ENCODE measurements around the gene DHRSX.
A peak's percentile ranks its signal among the peaks of the same experiment; 100 is the strongest.

The DHRSX gene

DNA sequence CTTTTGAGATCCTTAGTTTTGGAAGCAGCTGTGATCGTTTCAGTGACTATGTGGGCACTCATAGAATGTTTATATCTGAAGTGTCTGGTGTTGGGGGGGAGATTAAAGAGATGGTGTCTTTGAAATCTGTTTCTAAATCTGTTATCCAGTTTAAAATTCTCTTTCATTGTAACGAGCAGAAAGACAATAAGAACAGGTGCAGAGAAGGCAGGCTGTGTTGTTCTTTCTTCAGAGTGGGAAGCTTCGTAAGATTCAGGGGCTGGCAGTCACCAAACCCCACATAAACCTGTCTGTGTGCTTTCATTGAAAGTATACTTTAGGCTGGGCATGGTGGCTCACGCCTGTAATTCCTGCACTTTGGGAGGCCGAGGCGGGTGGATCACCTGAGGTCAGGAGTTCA is 16.3 kb upstream of the DHRSX start:
- DNase-seq, result no peak

DNA sequence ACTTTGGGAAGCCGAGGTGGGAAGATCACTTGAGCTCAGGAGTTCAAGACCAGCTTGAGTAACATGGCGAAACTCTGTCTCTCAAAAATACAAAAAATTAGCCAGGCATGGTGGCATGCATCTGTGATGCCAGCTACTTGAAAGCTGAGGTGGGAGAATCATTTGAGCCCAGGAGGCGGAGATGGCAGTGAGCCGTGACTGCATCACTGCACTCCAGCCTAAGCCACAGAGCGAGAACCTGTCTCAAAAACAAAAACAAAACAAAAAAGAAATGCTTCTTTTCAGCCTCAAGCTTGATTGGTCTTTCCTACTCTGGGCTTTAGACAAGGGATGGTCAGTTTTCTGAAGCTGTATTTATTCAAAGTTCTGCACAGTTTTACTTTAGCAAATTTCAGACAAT is 15.8 kb upstream of the DHRSX start:
- no peak for DNase-seq

DNA sequence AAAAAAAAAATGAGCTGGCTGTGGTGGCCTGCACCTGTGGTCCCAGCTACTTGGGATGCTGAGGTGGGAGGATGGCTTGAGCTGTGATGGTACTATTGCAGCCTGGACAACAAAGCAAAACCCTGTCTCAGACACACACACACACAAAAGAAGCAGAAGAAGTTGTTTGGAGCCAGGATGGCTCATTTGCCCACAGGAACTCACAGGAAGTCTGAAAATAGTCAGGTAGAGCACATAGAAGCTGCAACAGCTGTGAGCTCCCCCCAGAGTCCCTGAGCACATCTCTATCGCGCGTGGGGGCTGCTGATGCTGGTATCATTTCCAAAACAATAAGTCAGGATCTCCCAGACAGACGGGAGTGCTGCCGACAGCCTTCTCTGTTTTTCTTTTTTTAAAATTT is 13.4 kb upstream of the DHRSX start:
- no peak for DNase-seq

DNA sequence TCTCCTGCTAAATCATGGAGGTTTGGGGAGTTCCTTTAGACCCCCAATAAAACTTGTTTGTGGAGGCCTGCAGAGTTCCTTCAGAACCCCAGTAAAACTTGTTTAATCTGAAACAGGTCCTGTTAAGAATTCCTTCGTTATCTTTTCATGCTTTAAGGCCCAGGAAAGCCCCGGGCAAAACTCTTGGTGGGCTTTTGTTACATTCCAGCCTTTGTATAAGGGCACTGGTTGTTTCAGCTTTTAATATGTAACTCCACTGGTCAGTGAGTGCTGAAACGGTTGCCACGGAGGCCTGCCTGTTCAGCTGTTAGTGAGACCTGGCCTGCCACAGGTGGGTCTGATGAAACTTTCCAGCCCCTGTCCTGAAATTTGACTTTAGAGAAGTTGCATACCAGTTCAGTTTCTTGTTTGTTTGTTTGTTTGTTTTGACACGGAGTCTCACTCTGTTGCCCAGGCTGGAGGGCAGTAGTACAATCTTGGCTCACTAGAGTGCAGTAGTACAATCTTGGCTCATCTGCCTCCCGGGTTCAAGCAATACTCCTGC is 12.4 kb upstream of the DHRSX start:
- DNase-seq, result no peak

DNA sequence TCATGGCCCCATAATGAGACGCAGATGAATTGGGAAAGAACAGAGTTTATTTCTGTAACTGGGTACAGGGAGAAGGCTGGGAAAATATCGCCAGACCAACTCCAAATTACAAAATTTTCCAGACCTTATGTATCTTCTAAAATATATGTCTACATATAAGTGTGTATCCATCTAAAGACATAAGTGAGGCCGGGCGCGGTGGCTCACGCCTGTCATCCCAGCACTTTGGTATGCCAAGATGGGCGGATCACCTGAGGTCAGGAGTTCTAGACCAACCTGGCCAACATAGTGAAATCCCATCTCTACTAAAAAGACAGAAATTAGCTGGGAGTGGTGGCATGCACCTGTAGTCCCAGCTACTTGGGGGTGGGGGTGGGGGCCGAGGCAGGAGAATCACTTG is 11.7 kb upstream of the DHRSX start:
- no peak for DNase-seq

DNA sequence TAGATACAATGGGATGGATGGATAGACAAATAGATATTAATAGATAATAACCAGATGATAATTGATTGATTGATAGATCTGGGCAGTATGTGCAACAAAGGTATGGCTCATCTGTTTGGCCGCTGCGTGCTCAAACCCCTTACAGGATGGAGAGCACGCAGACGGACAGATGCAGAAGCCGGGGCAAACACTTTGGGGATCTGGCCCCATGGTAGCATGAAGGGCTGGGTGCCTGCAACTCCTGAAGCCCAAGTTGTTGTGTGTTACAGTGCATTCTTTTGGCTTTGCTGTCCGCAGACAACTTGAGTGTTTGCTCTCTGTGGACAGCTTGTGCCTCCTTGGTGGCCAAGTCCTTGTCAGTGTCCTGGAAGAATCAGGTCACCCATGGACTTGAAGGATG is 10.6 kb upstream of the DHRSX start:
- no peak for DNase-seq

DNA sequence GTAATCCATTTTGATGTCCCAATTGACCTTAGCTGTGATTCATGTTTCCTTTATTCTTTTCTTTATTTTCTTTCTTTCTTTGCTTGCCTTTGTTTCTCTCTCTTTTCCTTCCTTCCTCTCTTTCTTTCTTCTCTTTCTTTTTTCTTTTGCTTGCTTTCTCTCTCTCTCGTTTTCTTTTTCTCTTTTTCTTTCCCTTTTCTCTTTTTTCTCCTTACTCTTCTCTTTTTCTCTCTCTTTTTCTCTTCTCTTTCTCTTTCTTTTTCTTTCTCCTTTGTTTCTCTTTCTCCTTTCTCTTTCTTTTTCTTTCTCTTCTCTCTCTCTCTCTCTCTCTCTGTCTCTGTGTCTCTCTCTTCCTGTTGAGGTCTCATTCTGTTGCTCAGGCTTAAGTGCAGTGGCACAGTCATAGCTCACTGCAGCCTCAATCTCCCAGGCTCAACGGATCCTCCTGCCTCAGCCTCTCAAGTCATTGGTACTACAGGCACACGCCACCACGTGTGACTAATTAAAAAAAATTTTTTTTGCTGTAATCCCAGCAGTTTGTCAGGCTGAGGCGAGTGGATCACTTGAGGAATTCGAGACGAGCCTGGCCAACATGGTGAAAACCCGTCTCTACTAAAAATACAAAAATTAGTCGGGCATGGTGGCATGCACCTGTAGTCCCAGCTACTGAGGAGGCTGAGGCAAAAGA is 8.0 kb upstream of the DHRSX start:
- no peak for DNase-seq

DNA sequence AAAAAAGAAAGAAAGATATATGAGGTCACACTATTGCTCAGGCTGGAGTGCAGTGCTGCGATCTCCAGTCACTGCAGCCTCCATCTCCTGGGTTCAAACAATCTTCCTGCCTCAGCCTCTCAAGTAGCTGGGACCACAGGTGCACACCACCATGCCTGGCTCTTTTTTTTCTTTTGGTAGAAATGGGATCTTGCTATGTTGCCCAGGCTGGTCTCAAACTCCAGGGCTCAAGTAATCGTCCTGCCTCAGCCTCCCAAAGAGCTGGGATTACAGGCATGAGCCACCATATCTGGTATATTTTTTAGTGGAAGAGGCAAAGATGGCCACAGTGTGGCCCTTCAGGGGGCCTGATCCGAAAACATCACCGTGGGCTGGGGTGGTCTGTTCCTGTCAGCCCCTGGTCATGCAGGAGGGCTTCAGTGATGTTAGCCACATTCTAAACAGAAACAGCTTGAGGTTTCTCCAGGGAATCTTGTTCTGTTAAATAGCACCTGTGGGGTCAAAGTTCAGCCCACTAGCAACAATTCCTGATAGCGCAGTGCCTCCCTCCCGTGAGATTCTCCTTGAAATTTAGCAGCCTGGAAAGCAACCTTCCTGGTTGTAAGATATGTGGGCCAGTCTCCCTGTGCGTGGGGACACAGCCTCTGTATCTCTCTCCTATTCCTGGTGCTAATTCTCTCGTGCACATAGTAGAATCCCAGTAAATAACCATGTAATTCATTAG is 7.3 kb upstream of the DHRSX start:
- DNase-seq, result no peak

DNA sequence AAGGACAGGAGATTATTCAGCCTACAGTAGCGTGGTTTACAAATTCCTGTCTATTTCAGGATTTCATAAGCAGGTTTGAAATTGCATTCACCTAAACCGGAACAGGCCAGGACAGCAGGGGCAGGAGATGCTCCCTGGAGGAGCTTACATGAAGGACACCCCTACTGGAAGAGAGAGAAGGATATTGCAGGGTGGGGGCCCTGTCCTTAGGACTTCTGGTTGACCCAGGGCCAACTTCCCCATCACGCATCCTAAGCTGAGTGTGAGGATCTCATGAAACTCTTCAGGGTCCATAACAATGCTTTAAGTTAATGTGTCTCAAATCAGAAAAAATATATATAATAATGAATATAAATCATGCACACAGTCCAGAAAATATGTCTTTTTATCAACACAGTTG is 6.4 kb upstream of the DHRSX start:
- DNase-seq, result no peak

DNA sequence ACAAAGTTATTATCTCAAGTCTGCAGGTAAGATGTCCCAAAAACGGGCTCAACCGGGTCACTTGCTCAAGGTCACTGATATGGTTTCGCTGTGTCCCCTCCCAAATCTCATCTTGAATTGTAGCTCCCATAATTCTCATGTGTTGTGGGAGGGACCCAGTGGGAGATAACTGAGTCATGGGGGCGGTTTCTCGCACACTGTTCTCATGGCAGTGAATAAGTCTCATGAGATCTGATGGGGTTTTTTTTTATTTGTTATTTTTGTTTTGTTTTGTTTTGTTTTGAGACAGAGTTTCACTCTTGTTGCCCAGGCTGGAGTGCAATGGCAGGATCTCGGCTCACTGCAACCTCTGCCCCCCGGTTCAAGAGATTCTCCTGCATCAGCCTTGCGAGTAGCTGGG is 4.6 kb upstream of the DHRSX start:
- DNase-seq, result peak in 1 of 2 donors; percentile 61

DNA sequence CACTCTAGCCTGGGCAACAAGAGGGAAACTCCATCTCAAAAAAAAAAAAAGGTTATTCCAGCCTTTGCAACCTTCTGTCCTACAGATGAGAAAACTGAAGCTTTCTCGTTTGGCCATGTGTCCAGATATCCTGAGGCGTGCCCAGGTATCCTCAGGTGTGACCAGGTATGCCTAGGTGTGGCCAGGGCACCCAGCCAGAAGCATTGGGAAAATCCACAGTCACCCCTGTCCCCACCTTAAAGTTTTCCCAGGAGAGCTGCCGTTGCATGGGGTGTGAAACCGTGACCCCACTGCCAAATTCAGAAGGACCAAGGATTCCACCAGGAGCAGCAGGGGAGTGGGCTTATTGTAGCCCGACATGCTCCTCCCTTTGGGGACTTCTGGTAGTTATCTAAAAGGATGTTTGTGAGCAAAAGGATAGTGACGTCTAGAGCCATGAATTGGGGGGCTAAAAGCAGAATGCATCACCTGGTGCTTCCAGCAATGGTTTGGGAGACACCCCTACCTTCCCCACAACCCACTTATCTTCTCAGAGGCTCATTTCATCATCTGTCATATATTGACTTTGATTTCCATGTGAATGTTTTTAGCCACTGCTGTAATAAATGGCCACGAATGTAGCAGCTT is 4.0 kb upstream of the DHRSX start:
- peak in 1 of 2 donors; percentile 6 for DNase-seq

DNA sequence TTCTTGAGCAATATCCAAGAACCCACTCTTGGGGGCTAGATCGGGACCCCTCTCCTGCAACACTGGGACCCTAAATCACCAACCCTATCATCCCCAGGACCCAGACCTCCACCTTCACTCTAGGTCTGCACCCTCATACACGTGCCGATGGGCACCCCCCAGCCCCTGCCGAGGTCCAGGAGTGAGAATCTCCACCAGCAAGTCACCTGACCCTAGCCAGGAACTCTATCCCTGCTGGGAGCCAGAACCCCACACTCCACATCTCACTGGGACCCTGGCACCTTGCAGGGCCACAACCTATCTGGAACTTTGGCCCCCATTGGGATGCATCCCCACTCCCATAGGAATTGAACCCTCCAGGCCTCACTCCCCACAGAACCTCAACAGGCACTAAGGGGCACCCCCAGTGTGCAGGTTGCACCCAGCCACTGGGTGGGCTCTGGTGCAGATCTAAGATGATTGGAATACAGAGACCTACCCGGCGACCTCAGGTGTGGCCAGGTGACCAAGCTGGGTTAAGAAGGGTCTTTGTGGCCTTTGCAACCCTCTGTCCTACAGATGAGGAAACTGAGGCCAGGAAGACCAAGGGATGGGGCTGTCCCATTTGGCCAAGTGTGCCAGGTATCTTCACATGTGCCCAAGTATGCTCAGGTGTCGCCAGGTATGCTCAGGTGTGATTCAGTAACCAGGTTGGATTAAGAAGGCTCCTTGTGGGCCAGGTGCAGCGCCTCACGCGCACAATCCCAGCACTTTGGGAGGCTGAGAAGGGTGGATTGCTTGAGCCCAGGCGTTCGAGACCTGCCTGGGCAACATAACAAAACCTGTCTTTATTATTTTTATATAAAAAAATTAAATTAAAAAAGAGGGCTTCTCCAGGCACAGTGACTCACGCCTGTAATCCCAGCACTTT is 3.1 kb upstream of the DHRSX start:
- no peak for DNase-seq

DNA sequence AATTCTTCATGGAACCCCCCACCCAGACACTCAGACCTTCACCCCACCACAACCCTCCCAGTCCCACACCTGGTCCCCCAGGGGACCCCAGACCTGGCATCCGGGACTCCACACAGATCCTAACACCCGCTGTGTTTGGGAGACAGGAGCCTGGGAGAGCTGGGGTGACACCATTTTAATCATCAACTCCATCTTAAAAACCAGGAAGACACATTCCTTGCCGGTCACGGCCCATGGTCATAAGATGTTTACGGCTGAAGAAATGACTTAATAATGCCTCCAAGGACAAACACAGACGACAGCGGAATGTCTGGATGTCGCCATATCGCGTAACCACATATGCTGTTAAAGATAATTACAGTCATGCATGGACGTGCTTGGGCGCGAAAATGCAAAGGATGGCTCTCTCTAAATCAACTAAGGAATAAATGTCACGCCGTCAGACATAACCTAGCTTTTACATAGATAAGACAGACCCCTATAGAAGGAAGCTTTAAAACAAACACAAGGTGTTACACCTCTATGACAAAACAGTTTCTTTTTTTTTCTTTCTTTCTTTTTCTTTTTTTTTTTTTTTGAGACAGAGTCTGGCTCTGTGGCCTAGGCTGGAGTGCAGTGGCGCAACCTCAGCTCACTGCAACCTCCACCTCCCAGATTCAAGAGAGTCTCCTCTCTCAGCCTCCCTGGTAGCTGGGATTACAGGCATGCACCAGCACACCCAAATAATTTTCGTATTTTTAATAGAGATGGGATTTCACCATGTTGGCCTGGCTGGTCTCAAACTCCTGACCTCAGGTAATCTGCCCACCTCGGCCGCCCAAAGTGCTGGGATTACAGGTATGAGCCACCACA is 2.1 kb upstream of the DHRSX start:
- DNase-seq, result peak; percentile 30 to 52

DNA sequence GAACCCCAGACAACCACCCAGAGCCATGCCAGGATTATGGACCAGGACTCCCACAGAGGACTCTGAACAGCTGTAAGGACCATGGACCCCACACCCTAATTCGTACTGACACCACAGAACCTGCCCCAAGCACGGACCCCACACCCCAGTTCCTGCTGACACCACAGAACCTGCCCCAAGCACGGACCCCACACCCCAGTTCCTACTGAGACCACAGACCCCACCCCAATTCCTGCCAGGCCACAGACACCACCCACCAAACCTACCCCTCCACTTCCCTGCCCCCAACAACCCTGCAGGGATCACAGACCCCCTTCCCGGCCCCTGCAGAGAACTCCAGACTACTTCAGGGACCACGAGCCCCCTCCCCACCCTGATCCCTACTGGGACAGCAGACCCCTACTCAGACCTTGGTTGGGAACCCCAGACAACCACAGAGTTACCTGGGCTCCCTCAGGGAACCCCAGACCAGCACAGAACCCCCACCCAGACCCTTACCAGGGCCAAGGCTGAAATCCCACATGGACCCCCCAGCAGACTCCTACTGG is 1.4 kb upstream of the DHRSX start:
- no peak for DNase-seq

DNA sequence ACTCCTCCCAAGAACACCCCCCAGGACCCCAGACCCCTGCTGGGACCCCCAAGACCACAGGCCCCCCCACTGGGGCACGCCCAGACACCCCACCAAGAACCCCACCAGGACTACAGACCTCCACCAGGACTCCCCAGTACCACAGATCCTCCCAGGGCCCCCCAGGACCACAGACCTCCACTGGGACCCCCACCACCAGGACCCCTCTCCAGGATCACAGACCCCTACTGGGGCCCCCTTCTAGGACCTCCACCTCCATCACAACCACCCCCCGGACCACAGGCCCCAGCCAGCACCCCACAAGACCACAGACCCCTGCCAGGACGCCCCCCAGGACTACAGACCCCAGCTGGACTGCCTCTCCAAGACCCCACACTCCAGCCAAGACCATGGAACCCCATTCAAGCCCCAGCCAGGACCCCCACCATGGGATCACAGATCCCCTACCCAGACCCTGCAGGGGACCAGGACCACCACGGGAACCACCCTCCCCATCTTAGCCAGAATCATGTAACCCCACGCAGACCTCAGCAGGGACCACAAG is 855 bp upstream of the DHRSX start:
- DNase-seq, result no peak

DNA sequence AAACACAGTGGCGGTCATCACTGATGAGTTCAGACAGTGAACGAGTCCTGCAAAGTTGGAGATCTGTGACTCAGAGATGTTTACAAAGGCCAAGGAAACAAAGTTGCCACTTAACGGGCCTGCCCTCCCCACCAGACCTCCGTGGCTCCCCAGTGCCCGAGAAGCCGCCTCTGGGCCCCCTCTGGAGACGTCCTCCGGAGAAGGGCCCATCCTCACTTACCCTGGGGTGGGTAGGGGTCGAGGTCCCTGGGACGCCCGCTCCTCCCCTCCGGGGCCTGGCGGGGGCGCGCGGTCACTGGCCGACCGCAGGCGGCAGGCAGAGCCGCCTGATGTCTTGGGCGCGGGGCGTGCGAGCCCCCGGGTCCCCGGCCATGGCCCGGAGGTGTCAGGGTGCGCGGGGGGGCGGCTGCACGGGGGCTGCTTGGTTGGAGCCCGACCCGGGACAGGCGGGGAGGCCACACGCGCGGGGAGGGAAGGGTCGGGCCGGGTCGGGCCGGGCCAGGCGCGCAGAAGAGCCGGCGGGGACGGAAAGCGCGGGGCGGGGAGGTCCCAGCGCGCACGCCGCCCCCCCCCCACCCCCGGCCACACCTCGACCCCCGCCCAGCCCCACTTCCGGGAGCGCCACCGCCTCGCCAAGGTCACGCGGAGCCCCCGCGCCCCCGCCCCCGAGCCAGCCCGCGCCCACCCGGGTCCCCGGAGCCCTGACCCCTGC is 529 bp downstream of the DHRSX start:
- DNase-seq, result peak; percentile 31 to 39

DNA sequence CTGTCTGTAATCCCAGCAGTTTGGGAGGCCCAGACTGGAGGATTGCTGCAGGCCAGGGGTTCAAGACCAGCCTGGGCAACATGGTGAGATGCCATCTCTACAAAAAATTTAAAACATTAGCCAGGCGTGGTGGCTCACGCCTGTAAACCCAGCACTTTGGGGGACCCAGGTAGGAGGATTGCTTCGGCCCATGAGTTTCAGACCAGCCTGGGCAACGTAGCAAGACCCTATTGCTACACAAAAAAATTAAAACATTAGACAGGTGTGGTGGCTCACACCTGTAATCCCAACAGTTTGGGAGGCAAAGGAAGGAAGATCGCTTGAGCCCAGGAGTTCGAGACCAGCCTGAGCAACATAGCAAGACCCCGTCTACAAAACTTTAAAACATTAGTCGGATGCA is 1.3 kb downstream of the DHRSX start:
- no peak for DNase-seq

DNA sequence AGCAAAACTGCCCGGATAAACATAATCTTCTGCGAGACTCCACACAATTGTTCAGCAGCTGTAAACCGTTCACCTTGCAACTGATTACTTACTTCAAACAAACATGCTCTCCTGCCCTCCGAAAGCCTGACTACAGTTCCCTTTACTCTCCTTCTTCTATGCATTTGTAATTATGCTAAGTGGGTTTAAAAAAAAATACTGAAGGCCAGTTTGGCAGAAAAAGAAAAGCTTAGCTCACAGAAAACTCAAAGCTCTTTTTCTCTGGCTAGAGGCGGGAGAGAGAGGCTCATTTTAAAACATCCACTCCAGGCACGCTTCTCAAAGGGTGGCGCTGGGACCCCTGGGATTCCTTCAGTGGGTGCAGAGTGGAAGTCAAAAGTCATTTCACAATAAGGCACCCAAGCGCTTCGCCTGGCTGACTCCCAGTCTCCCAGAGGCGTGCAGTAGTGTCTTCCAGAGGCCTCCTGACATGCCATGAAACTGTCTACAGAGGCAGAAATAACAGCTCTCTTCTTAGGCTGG is 1.9 kb downstream of the DHRSX start:
- DNase-seq, result peak; percentile 12 to 24

DNA sequence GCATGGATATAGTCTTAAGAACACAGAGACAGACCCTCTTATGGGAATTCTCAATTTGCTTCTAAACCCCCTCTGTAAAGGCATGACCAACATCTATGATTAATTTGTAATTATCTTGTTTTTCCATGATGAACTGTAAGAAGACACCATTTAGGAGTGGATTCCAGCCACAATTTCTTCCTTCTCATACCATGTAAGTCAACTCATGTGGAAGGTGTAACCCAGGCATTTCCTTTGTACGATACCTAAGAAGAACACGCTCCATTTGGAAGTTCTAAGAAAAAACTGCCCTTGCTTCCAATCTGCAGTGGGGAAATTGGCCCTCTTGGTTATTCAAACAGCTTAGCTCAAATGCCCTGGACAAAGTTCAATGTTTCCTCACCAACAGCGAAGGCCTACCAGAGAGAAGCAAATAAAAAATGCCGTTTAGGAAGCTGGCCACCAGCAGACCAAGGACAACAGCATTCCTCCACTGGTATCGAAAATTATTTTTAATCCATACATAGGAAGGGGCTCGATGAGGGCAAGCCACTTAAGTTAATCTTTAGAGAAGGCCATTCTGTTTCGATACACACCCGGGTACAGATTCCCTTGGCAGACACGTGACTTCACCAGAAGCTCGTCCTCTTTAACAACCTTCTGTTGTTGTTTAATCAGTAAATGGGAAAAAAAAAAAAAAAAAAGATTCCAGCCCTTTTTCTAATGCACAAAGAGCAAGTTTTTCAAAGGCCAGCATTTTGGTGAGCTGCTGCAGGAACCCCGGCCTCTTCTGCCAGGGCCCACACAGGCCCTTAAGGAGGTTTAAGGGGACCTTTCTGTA is 2.6 kb downstream of the DHRSX start:
- DNase-seq, result peak in 1 of 2 donors; percentile 3

Measured in inflammatory macrophage treated with lipopolysaccharide for 1 hour (primary cell).